Measurements from ENCODE around the gene TMEM121.

DNA sequence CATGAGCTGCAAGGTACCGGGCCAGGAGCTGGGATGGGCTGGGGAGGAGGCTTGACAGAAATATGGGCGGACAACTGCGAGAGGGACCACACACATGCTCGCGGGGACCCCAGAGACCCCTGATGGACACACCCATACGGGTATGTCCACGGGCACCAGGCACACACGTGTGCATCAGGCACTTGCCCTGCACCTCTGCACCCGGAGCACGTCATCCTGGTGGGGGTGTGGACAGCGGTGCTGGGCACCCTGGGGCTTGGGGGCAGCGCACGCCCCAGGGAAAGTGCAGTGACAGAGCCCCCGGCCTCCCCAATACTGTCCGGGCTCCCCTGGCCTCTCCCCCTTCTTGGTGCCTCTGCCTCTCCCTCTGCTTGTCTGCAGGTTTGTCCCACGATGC, 41.4 kb upstream of the TMEM121 start:
- no peak for TF ChIP-seq POLR2AphosphoS5 (IDR thresholded peaks at IDR 0.05; ENCODE audit: insufficient read depth in 1 of 2, low read depth in 1 of 2)
- no peak for TF ChIP-seq CTCF (IDR thresholded peaks at IDR 0.05)
- no peak for TF ChIP-seq POLR2A (IDR thresholded peaks at IDR 0.05)
